Measurements from ENCODE around the gene SRGAP2C.
"Not testable (repeated sequence)": the region's sequence is repeated elsewhere in the genome, so short reads cannot be mapped to it uniquely, and the experiment has no call there.

DNA sequence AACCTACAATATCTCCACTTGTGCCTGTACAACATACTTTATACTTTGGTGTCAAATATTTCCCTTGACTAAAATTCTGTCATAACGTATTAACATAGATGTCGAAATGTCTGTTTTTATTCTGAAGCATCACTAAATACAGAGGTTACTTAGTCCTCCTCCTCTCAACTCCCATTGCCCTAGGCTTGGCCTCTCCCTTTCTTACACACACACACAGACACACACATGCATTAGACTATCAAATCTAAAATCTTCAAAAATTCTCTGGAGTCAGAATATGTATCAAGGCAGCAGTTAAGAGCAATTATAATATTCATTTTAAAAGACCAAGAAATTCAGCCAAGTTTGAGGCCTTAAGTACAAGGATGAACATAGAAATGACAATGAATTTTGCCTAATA, 8.1 kb upstream of the SRGAP2C start:
- TF ChIP-seq, protein P1, sequence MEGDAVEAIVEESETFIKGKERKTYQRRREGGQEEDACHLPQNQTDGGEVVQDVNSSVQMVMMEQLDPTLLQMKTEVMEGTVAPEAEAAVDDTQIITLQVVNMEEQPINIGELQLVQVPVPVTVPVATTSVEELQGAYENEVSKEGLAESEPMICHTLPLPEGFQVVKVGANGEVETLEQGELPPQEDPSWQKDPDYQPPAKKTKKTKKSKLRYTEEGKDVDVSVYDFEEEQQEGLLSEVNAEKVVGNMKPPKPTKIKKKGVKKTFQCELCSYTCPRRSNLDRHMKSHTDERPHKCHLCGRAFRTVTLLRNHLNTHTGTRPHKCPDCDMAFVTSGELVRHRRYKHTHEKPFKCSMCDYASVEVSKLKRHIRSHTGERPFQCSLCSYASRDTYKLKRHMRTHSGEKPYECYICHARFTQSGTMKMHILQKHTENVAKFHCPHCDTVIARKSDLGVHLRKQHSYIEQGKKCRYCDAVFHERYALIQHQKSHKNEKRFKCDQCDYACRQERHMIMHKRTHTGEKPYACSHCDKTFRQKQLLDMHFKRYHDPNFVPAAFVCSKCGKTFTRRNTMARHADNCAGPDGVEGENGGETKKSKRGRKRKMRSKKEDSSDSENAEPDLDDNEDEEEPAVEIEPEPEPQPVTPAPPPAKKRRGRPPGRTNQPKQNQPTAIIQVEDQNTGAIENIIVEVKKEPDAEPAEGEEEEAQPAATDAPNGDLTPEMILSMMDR (IDR thresholded peaks at IDR 0.05): not testable (repeated sequence)
- not testable (repeated sequence) for TF ChIP-seq POLR2AphosphoS5, POLR2A (IDR thresholded peaks at IDR 0.05)
